ENCODE measurements around the gene ZNF816.
"Not testable (repeated sequence)": the region's sequence is repeated elsewhere in the genome, so short reads cannot be mapped to it uniquely, and the experiment has no call there.

ZNF816 gene

DNA sequence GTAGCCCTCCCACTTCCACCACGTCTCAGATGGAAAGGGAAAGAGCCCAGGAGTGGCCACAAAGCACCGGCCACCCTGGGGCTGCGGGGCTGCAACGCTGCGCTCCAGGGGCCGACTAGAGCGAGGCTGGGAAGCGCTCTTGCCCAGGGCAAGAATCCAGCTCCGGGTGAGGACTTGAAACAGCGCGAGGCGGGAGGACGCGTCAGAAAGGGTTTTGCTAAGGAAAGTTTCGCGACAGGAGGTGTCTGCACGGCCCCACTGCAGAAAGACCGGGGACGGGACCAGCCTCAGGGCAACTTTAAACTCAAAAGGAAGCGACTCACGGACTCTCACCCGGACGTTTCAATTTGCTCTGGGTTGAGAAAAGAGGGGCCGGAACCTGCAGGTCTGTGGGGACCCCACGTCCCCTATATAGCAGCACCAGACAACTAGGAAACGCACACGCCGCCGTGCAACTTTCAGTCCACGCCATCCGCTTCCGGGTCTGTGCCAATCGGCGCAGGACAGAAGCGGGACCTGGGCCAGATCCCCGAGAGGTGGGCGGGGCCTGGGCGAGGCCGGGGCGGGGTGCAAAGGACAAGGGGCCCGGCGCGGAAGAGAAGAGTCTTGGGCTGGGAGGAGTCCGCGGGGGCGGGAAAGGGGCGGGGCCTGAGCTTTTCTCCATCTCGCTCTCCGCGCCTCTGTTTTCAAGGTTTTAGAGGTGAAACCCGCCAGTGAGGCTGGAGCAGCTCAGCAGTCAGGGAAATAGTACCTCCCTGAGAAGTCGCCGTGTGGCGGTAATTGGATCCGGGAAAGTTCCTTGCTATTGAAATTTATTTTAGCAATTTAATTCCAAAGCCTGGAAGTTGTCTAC, at the start of gene ZNF816:
ZNF816 (minus strand) TSS at position 488 of the 853 bp plus-strand sequence. CDS start 6,792 bp downstream, outside the sequence.
- peak; percentile 87 for DNase-seq

DNA sequence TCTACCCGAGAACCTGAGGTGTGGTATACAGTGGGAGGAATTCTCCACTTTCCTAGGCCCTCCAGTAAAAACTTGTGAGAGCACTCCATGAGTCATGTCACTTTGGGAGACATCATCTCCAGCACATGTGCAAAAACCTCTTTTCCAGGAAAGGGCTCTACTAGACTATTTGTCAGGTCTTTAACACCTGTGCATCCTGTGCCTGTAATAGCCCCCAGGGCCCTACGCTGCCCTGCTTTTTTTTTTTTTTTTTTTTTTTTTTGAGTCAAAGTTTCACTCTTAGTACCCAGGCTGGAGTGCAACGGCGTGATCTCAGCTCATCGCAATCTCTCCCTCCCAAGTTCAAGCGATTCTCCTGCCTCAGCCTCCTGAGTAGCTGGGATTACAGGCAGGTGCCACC, 49.3 kb upstream of the ZNF816 start:
- no peak for DNase-seq

- no peak for DNase-seq
These were observed 47.8 kb upstream of the ZNF816 start for GRCh38 chr19:53010494-53010893.

DNA sequence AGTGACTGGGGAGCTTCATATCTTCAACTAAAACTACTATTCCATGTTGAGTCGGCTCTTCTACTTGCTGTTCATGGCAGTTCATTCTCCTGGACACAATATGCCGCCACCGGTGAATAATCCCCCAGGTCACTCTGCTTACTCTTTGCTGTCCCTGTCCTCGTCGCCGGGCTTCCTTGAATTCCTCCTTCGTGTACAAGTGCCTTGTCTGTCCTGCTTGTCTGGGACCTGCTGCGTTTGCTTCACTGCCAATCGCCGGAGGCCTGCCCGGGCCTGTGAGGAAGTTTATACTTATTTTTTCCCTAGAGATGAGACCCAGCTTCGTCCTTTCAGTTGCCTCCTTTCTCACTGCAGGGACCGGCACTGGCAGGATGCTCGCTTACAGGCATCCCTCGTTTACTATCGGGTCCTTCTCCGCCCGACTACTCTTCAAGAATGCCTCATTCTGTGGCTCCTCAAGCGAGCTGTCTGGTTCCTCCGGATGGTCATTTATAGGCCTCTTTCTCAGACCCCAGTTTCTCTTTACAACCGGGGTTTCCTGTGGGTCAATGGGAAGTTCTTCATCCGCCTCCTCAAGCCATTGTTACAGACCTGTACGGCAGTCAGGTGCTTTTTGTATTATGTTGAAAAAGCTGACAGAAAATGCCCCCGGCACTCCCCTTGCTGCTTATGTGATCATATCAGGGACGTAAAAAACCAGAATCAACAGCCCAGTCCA, 45.5 kb upstream of the ZNF816 start:
- no peak for DNase-seq

DNA sequence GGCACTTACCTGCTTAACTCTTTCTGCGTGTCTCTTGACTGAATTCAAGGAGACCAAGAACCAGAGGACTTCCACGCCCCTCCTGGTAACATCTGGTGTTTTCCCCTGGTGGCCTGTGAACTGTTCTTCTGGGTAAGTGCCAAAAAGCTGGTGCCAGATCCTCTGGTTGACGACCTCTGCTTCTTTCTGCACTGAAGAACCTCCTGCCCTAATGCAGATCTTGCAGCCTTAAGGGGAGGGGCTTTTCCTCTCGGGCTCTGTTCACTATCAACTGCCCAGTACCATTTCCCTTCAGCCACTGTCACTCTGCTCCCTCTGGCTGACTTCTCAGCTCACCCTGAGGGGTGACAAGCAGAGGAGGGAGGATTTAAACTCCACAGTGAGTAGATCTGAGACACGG, 44.9 kb upstream of the ZNF816 start:
- DNase-seq = peak; percentile 20

DNA sequence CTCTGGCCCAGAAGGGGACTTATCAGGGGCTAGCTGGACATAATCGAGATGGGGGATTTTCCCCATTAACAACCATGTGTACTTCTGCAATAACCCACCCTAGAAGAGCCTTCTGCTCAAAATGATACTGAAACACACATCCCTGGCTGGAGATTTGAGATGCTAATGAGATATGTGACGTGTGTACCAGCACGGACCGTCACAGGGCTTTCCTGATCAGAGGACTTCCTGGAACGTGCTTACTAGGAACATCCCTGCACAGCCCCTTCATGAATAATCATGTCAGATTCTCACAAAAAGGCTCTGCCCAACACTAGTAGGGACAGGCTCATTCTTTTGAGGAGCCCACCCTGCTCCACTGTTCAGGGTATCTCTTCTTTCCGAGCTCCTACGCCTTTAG, 44.5 kb upstream of the ZNF816 start:
- DNase-seq = no peak

- DNase-seq = no peak
These were observed 41.6 kb upstream of the ZNF816 start for GRCh38 chr19:53004242-53004641.

GRCh38 chr19:53002479-53002878, 39.8 kb upstream of the ZNF816 start:
- DNase-seq = no peak

GRCh38 chr19:52997975-52998374, 35.3 kb upstream of the ZNF816 start:
- DNase-seq = no peak

- DNase-seq = no peak
These were observed 33.0 kb upstream of the ZNF816 start for GRCh38 chr19:52995711-52996110.

DNA sequence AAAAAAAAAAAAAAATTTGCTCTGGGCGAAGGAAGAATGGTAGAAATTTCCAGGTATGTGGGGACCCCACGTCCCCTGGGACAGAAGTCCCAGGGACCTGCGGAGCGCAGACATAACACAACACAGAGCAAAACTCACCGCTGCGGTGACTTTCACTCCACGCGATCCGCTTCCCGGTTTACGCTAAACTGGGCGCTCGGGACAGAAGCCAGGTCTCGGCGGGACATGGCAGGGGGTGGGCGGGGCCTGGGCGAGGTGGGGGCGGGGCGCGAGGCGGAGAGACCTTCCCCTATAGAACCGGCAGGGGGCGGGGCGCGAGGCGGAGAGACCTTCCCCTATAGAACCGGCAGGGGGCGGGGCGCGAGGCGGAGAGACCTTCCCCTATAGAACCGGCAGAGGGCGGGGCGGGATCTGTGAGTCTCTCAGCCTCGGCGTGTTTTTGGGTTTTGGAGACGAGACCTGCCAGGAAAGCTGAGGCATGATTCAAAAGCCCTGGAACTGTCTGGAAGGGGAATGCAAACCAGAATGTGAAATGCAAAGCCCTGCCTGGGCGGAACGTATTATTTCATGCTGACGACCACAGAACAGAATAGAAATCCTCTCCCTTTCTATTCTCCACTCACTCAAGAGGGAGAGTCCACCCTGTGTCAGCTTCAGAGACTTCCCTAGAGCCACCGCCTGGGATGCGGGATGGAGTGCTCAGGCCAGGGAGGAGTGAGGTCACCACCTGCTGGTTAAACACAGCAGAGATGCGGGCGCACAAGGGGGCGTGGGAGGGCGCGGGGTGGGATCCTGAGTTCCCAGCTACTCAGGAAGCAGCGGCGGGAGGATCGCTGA, 30.9 kb upstream of the ZNF816 start:
- DNase-seq = peak; percentile 60

- DNase-seq = no peak
These were observed 29.7 kb upstream of the ZNF816 start for GRCh38 chr19:52992109-52993004.

GRCh38 chr19:52991484-52991883, 28.8 kb upstream of the ZNF816 start:
- DNase-seq = no peak

DNA sequence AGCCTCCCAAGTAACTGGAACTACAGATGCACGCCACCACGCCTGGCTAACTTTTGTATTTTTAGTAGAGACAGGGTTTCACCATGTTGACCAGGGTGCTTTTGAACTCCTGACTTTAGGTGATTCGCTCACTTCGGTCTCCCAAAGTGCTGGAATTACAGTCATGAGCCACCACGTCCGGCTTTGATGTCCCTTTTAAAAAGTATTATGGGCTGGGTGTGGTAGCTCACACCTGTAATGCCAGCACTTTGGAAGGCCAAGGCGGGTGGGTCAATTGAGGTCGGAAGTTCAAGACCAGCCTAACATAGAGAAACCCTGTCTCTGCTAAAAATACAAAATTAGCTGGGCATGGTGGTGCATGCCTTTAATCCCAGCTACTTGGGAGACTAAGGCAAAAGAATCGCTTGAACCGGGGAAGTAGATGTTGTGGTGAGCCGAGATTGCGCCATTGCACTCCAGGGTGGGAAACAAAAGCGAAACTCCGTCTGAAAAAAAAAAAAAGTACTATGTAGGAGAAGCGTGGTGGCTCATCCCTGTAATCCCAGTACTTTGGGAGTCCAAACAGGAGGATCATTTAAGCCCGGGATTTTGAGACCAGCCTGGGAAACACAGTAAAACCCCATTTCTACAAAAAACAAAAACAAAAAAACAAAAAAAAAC, 28.2 kb upstream of the ZNF816 start:
- DNase-seq = no peak

DNA sequence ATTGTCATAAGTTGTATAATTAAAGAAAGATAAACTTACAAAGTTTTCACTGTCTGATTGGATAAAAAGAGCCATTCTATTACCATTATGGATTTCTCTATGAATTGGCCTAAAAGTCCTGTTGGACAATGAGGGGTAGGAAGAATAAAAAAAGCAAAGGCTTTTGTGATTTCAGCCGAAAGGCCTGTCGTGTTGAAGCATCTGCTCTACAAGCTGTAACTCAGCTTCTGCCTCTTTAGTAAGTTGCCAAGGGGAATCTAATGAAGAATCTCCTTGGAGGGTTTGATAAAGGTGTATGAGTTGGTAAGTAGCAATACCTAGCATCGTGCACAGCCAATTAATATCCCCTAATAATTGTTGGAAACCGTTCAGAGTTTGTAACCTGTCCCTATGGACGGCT, 25.8 kb upstream of the ZNF816 start:
- no peak for DNase-seq

DNA sequence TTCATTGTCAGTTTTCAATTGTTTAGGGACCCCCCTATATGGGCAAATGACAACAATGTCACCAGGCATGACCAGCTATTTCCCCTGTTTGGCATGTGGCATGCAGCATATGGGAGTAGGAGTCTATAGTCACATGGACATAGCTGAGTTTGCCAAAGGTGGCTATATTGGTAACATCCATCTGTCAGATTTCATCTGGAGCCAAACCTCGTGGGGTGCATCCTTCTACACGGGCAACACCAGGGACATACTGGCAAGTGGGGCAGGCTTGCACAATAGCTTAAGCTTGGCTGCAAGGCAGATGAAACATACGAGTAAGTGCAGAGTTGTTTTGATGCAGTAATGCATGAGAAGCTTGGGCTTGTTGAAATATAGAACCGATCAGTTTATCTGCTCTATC, 24.5 kb upstream of the ZNF816 start:
- no peak for DNase-seq

- DNase-seq = not testable (repeated sequence)
These were observed 20.5 kb upstream of the ZNF816 start for GRCh38 chr19:52983167-52983566.

DNA sequence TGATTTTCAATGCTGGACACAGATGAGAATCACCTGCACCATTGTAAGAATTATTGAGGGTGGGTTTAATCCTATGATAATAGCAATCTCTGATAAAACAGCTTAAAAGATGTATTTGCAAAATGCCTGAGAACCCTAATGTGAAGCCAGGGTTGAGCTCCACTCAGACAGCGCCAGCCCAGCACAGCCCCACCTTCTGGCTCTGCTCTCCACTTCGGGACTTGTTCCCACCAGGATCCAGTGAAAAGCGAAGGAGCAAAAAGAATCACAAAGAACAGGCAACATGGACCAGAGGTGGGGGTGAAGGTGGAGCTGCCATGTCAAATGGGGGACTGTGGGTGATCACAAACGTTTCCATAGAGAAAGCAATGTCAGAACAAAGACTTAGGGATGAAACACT, 18.6 kb upstream of the ZNF816 start:
- no peak for DNase-seq

DNA sequence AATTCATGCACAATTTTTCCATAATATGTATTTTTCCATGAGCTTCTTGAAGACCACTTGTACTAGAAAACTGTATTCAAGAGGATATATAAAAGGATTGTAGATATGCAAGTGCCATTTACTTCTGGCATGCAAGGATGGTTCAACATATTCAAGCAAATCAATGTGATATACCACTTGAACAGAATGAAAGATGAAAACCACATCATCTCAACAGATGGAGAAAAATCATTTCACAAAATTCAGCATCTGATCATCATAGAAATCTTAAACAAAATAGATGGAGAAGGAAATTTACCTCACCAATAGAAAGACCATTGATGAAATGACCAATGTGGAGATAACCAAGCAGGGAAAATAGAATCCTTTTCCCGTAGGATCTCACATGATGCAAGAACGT, 5.1 kb upstream of the ZNF816 start:
- DNase-seq = no peak

DNA sequence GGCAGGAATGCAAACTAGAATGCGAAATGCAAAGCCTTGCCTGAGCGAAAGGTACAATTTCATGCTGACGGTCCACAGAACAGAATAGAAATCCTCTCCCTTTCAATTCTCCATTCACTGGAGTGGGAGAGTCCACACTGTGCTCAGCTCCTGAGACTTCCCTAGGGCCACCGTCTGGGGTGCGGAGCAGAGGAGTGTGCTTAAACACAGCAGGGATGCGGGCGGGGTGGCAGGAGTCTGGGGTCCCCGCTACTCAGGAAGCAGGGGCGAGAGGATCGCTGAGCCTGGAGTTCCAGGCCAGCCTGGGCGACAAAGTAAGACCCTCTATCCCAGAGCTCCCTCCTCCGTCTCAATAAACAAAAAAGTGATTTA, 552 bp upstream of the ZNF816 start:
- no peak for DNase-seq

DNA sequence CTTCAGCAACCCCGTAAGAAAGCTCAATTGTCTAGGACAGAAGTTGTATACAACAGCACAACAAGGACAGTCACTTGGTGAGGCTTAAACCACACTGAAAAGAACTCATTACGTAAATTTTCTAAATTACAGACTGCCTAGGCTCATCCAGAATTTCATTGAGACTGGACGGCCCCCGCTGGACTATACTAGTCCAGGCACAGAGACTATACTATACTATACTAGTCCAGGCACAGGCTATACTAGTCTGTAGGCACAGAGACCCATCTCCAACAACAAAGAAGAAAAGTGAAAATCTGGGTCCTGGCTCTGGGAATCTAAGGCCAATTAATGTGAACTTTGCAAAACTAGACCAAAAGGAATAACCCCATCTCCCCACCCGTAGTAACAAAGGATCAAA, 700 bp downstream of the ZNF816 start:
- DNase-seq = peak; percentile 27
